ENCODE data around the gene CBY2. TPM values are rescaled to one million over a fixed set of nuclear protein-coding genes. Genes with fewer than 3 reads are reported as not detected.
"Not testable (repeated sequence)": the region's sequence is repeated elsewhere in the genome, so short reads cannot be mapped to it uniquely, and the experiment has no call there.

The CBY2 gene
- total RNA-seq, 1 donor from 2014 or later: not detected

- intact Hi-C loops (cut with DNase I): no loop called here
- no peak for DNase-seq (ENCODE audit: low spot score in 2 of 2)
- no peak overlapping the region for H3K27ac ChIP-seq
- no peak for TF ChIP-seq CTCF (IDR thresholded peaks at IDR 0.05)
- H3K4me3 ChIP-seq: no peak overlapping the region
- H3K36me3 ChIP-seq: no peaks in the 10 kb centered on the region
- H3K9me3 ChIP-seq: no peaks in the 10 kb centered on the region
- H3K4me1 ChIP-seq: no peaks in the 10 kb centered on the region
- no peaks in the 10 kb centered on the region for H3K27me3 ChIP-seq
These were observed 49.8 kb downstream of the CBY2 start for GRCh38 chr13:45751885-45752284.

- no peaks in the 10 kb centered on the region for H3K4me1 ChIP-seq
- intact Hi-C loops (cut with DNase I): no loop called here
- TF ChIP-seq CTCF (IDR thresholded peaks at IDR 0.05): no peak
- H3K36me3 ChIP-seq: no peaks in the 10 kb centered on the region
- no peak overlapping the region for H3K27ac ChIP-seq
- no peak overlapping the region for H3K4me3 ChIP-seq
- H3K27me3 ChIP-seq: no peaks in the 10 kb centered on the region
- H3K9me3 ChIP-seq: no peaks in the 10 kb centered on the region
- no peak for DNase-seq (ENCODE audit: low spot score in 2 of 2)
These were observed 50.4 kb downstream of the CBY2 start for GRCh38 chr13:45752510-45752909.

- H3K9me3 ChIP-seq; H3K36me3 ChIP-seq; H3K27ac ChIP-seq; H3K4me1 ChIP-seq; intact Hi-C loops (cut with DNase I); H3K4me3 ChIP-seq; DNase-seq (ENCODE audit: low spot score in 2 of 2); H3K27me3 ChIP-seq: not testable (repeated sequence)
These were observed 54.4 kb downstream of the CBY2 start for GRCh38 chr13:45756498-45756897.

- H3K9me3 ChIP-seq; H3K4me1 ChIP-seq; DNase-seq (ENCODE audit: low spot score in 2 of 2); H3K36me3 ChIP-seq; H3K27ac ChIP-seq; intact Hi-C loops (cut with DNase I); H3K27me3 ChIP-seq; H3K4me3 ChIP-seq: not testable (repeated sequence)
These were observed 55.5 kb downstream of the CBY2 start for GRCh38 chr13:45757589-45757988.

GRCh38 chr13:45763419-45763818 lies 61.3 kb downstream of the CBY2 start:
- no peaks in the 10 kb centered on the region for H3K27me3 ChIP-seq
- no peak overlapping the region for H3K4me3 ChIP-seq
- no peak for DNase-seq (ENCODE audit: low spot score in 2 of 2)
- H3K9me3 ChIP-seq: no peaks in the 10 kb centered on the region
- TF ChIP-seq CTCF (IDR thresholded peaks at IDR 0.05): no peak
- no peak overlapping the region for H3K27ac ChIP-seq
- intact Hi-C loops (cut with DNase I): no loop called here
- no peaks in the 10 kb centered on the region for H3K36me3 ChIP-seq
- no peaks in the 10 kb centered on the region for H3K4me1 ChIP-seq

Other genes starting within 250 kb of the CBY2 start
- 5.7 TPM for gene COG3, start 237.4 kb upstream of the CBY2 start, total RNA-seq
- not detected for gene ERICH6B, start 86.6 kb upstream of the CBY2 start, total RNA-seq
- gene SIAH3, start 149.4 kb downstream of the CBY2 start, total RNA-seq: not detected

Data from ascending aorta (tissue), 2 donors.